Measurements from ENCODE around the gene PINLYP.

DNA sequence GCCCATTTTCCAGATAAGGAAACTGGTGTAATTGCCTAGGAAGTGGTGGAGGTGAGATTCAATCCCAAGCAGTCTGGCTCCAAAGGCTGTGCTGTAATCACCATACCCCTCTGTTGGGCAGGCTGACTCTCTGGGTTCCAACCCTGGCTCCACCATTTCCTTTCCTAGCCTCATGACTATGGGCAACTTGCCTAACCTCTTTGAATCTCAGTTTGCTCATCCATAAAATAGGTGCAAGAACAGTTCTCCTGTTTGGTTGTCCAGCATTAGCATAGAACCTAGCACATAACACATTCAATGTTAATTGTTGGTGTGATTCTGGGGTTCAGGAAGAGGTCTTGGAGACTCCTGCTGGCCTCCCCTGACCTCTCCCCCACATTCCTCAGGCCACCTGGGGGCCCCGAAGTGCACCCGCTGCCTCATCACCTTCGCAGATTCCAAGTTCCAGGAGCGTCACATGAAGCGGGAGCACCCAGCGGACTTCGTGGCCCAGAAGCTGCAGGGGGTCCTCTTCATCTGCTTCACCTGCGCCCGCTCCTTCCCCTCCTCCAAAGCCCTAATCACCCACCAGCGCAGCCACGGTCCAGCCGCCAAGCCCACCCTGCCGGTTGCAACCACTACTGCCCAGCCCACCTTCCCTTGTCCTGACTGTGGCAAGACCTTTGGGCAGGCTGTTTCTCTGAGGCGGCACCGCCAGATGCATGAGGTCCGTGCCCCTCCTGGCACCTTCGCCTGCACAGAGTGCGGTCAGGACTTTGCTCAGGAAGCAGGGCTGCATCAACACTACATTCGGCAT is 23.0 kb downstream of the PINLYP start:
- TF ChIP-seq ZSCAN21 (CRISPR knock-in tag; IDR thresholded peaks at IDR 0.05; ENCODE audit: borderline replicate concordance) (no peak), ZFX (CRISPR knock-in tag; IDR thresholded peaks at IDR 0.05; ENCODE audit: low read depth) (no peak), RXRA (CRISPR knock-in tag; IDR thresholded peaks at IDR 0.05) (no peak), TP53 (CRISPR knock-in tag; conservative IDR thresholded peaks at IDR 0.05) (no peak), CHD4 (IDR thresholded peaks at IDR 0.05; ENCODE audit: borderline replicate concordance, low read length) (no peak), ZNF235 (CRISPR knock-in tag; IDR thresholded peaks at IDR 0.05; ENCODE audit: borderline replicate concordance) (no peak), SP5 (CRISPR knock-in tag; IDR thresholded peaks at IDR 0.05; ENCODE audit: borderline replicate concordance, low read depth) (no peak), ZBTB34 (CRISPR knock-in tag; IDR thresholded peaks at IDR 0.05) (no peak), RAD21 (CRISPR knock-in tag; IDR thresholded peaks at IDR 0.05) (no peak), IRF2 (CRISPR knock-in tag; IDR thresholded peaks at IDR 0.05) (no peak), USF2 (IDR thresholded peaks at IDR 0.05; ENCODE audit: low read depth, low read length) (no peak), USF2 (CRISPR knock-in tag; IDR thresholded peaks at IDR 0.05; ENCODE audit: borderline replicate concordance) (no peak)
- TF ChIP-seq, protein P1, sequence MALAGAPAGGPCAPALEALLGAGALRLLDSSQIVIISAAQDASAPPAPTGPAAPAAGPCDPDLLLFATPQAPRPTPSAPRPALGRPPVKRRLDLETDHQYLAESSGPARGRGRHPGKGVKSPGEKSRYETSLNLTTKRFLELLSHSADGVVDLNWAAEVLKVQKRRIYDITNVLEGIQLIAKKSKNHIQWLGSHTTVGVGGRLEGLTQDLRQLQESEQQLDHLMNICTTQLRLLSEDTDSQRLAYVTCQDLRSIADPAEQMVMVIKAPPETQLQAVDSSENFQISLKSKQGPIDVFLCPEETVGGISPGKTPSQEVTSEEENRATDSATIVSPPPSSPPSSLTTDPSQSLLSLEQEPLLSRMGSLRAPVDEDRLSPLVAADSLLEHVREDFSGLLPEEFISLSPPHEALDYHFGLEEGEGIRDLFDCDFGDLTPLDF (CRISPR knock-in tag; IDR thresholded peaks at IDR 0.05) = no peak

Measured in HepG2 (cell line).